Type B pancreatic cell (in vitro differentiated cells): ENCODE results near the gene MLIP. TPM values are rescaled to one million over a fixed set of nuclear protein-coding genes. Genes with fewer than 3 reads are reported as not detected.

Experiments used
- DNase-seq: peaks from one replicate; pipeline ENCODE4 v3.0.0; 2021; ENCODE audit warnings: mixed read lengths; ENCODE audit not compliant: unreplicated experiment; ENCODE audit errors: extremely low spot score
- H3K27ac Mint-ChIP-seq: 2 replicates; pipeline ENCODE4 v1.8.0; 2021; ENCODE audit warnings: mild to moderate bottlenecking, mixed read lengths
- H3K27me3 Mint-ChIP-seq: 2 replicates; pipeline ENCODE4 v1.8.0; 2021; ENCODE audit warnings: mixed read lengths
- H3K36me3 Mint-ChIP-seq: 2 replicates; pipeline ENCODE4 v1.8.0; 2021; ENCODE audit warnings: mixed read lengths
- H3K4me1 Mint-ChIP-seq: one replicate; pipeline ENCODE4 v1.8.0; 2021; ENCODE audit warnings: mixed read lengths; ENCODE audit not compliant: unreplicated experiment
- H3K4me3 Mint-ChIP-seq: 2 replicates; pipeline ENCODE4 v1.8.0; 2021; ENCODE audit warnings: mild to moderate bottlenecking, mixed read lengths
- H3K9me3 Mint-ChIP-seq: 2 replicates; pipeline ENCODE4 v1.8.0; 2021; ENCODE audit warnings: mixed read lengths
- CTCF ChIP-seq: fragments of 200-600 bp; sonication (generic); conservative IDR thresholded peaks from 2 replicates; pipeline ENCODE4 v1.5.0; 2021; ENCODE audit warnings: antibody characterized with exemption, mild to moderate bottlenecking
- total RNA-seq: library from RNA; stranded (reverse); gene quantifications from 2 replicates; pipeline ENCODE4 v1.2.1, GENCODE V29; 2021; ENCODE audit warnings: low replicate concordance

The MLIP gene
- total RNA-seq, 1 donor from 2014 or later = 0.43 TPM

GRCh38 chr6:54132587-54132986, 21.3 kb downstream of the MLIP start:
- no peaks in the 10 kb centered on the region for H3K27me3 Mint-ChIP-seq
- no peak for TF ChIP-seq CTCF
- peaks cover 4% of the 10 kb centered on the region for H3K4me1 Mint-ChIP-seq
- no peak overlapping the region for H3K27ac Mint-ChIP-seq
- H3K4me3 Mint-ChIP-seq = no peak overlapping the region
- peaks cover 7% of the 10 kb centered on the region for H3K9me3 Mint-ChIP-seq
- no peaks in the 10 kb centered on the region for H3K36me3 Mint-ChIP-seq
- DNase-seq = no peak

GRCh38 chr6:54133186-54133585, 21.9 kb downstream of the MLIP start:
- Mint-ChIP-seq H3K27me3 (no peaks in the 10 kb centered on the region), H3K27ac (no peak overlapping the region)
- DNase-seq = no peak

GRCh38 chr6:54134935-54135334, 23.7 kb downstream of the MLIP start:
- DNase-seq = no peak
- Mint-ChIP-seq H3K27ac (no peak overlapping the region), H3K9me3 (peaks cover 12% of the 10 kb centered on the region), H3K27me3 (no peaks in the 10 kb centered on the region), H3K4me3 (no peak overlapping the region), H3K4me1 (peaks cover 4% of the 10 kb centered on the region), H3K36me3 (no peaks in the 10 kb centered on the region)
- TF ChIP-seq CTCF = no peak

More at GRCh38 chr6:54133186-54133585, 21.9 kb downstream of the MLIP start:
- peaks cover 4% of the 10 kb centered on the region for H3K4me1 Mint-ChIP-seq
- no peak overlapping the region for H3K4me3 Mint-ChIP-seq
- no peaks in the 10 kb centered on the region for H3K36me3 Mint-ChIP-seq
- peaks cover 12% of the 10 kb centered on the region for H3K9me3 Mint-ChIP-seq
- TF ChIP-seq CTCF = no peak

- H3K9me3 Mint-ChIP-seq = peaks cover 12% of the 10 kb centered on the region
- no peak overlapping the region for H3K4me3 Mint-ChIP-seq
- no peak for DNase-seq
- H3K27me3 Mint-ChIP-seq = no peaks in the 10 kb centered on the region
- no peak for TF ChIP-seq CTCF
- H3K36me3 Mint-ChIP-seq = no peaks in the 10 kb centered on the region
- H3K27ac Mint-ChIP-seq = peak overlapping the region; percentile 16
- peaks cover 4% of the 10 kb centered on the region for H3K4me1 Mint-ChIP-seq
Measured at GRCh38 chr6:54135665-54136369, 24.6 kb downstream of the MLIP start.

- H3K27me3 Mint-ChIP-seq = no peaks in the 10 kb centered on the region
- H3K4me3 Mint-ChIP-seq = no peak overlapping the region
- peaks cover 4% of the 10 kb centered on the region for H3K4me1 Mint-ChIP-seq
- H3K36me3 Mint-ChIP-seq = no peaks in the 10 kb centered on the region
- TF ChIP-seq CTCF = no peak
- no peak overlapping the region for H3K27ac Mint-ChIP-seq
- peaks cover 7% of the 10 kb centered on the region for H3K9me3 Mint-ChIP-seq
- DNase-seq = no peak
Measured at GRCh38 chr6:54138795-54139194, 27.6 kb downstream of the MLIP start.
